PC-3 (cell line): Measurements from ENCODE around the gene MED4. TPM values are rescaled to one million over a fixed set of nuclear protein-coding genes. Genes with fewer than 3 reads are reported as not detected.

ENCODE experiments used
- ATAC-seq: fragments of 200-7000 bp; cut with Tn5 transposase; 2 replicates; pipeline ENCODE4 v1.9.1; 2020; ENCODE audit warnings: mild to moderate bottlenecking, moderate library complexity
- BruUV-seq: library from RNA; stranded (reverse); fragments of 400-500 nt; replicated peaks from 2 replicates; lab custom pipeline; 2021; lab: Mats Ljungman, UMichigan
- CTCF ChIA-PET: fragments of 300-600 bp; sonication (Branson Sonifier 250); formaldehyde crosslinking; loops from one replicate; lab custom pipeline; 2022; ENCODE audit warnings: antibody characterized with exemption; lab: Charles Lee
- POLR2A ChIA-PET: fragments of 300-600 bp; sonication (Branson Sonifier 250); formaldehyde crosslinking; loops from one replicate; lab custom pipeline; 2022; ENCODE audit warnings: antibody characterized with exemption; ENCODE audit not compliant: unreplicated experiment; lab: Charles Lee
- DNase-seq: peaks from one replicate; pipeline ENCODE4 v3.0.0-alpha.2; 2015
- H2AFZ ChIP-seq: fragments of 300-600 bp; sonication (generic); 2 replicates; pipeline ENCODE4 v1.6.0; 2016; ENCODE audit warnings: antibody characterized with exemption, low read length
- H3F3A ChIP-seq: fragments of 300-600 bp; sonication (generic); one replicate; pipeline ENCODE4 v1.6.0; 2017; ENCODE audit warnings: antibody characterized with exemption, low read length, control low read depth, mild to moderate bottlenecking; ENCODE audit not compliant: unreplicated experiment
- H3K27ac ChIP-seq: fragments of 300-600 bp; sonication (generic); 2 replicates; pipeline ENCODE4 v1.5.1; 2016; ENCODE audit warnings: mild to moderate bottlenecking, low read length
- H3K27me3 ChIP-seq: fragments of 300-600 bp; sonication (generic); 2 replicates; pipeline ENCODE4 v1.6.1; 2016; ENCODE audit warnings: low read length, mixed read lengths
- H3K36me3 ChIP-seq: fragments of 300-600 bp; sonication (generic); 2 replicates; pipeline ENCODE4 v1.6.1; 2016; ENCODE audit warnings: low read depth, mixed run types, low read length, mixed read lengths
- H3K4me1 ChIP-seq: fragments of 300-600 bp; sonication (generic); 2 replicates; pipeline ENCODE4 v1.5.1; 2016; ENCODE audit warnings: low read length; ENCODE audit not compliant: insufficient read depth
- H3K4me2 ChIP-seq: fragments of 300-600 bp; sonication (generic); 2 replicates; pipeline ENCODE4 v1.6.0; 2016; ENCODE audit warnings: low read length
- H3K4me3 ChIP-seq: fragments of 300-600 bp; sonication (generic); 2 replicates; pipeline ENCODE4 v1.5.1; 2016; ENCODE audit warnings: mild to moderate bottlenecking, low read length, mixed read lengths
- H3K79me2 ChIP-seq: fragments of 300-600 bp; sonication (generic); 2 replicates; pipeline ENCODE4 v1.6.1; 2017; ENCODE audit warnings: low read length, mixed read lengths
- H3K9ac ChIP-seq: fragments of 300-600 bp; sonication (generic); 2 replicates; pipeline ENCODE4 v1.6.0; 2016; ENCODE audit warnings: mild to moderate bottlenecking, low read length
- H3K9me2 ChIP-seq: fragments of 300-600 bp; sonication (generic); replicated peaks from 2 replicates; pipeline ENCODE4 v1.6.1; 2016; ENCODE audit warnings: mixed run types, low read length, mixed read lengths
- H3K9me3 ChIP-seq: fragments of 300-600 bp; sonication (generic); 2 replicates; pipeline ENCODE4 v1.6.1; 2016; ENCODE audit warnings: low read length, mixed read lengths
- H4K20me1 ChIP-seq: fragments of 300-600 bp; sonication (generic); 2 replicates; pipeline ENCODE4 v1.6.1; 2016; ENCODE audit warnings: low read length, mixed read lengths
- CTCF ChIP-seq: fragments of 300-600 bp; sonication (generic); conservative IDR thresholded peaks from 2 replicates; pipeline ENCODE4 v1.5.1; 2017; ENCODE audit warnings: antibody characterized with exemption, low read depth, mild to moderate bottlenecking, low read length
- EZH2 ChIP-seq: fragments of 300-600 bp; sonication (generic); IDR thresholded peaks from one replicate; pipeline ENCODE4 v1.6.1; 2017; ENCODE audit warnings: antibody characterized with exemption, mild to moderate bottlenecking, low read length; ENCODE audit not compliant: unreplicated experiment
- EZH2phosphoT487 ChIP-seq: fragments of 300-600 bp; sonication (generic); IDR thresholded peaks from 2 replicates; pipeline ENCODE4 v1.6.1; 2018; ENCODE audit warnings: mild to moderate bottlenecking, antibody characterized with exemption, low read length, borderline replicate concordance
- intact Hi-C: fragments of 100-400 bp; cut with micrococcal nuclease; formaldehyde crosslinking; loops from 2 replicates; pipeline ENCODE4 v1.9.0; 2023
- total RNA-seq: library from RNA; depleted of rRNA; stranded (reverse); fragments of >200 nt; gene quantifications from 2 replicates; pipeline ENCODE4 v1.2.3, GENCODE V29; 2014

The MED4 gene
- total RNA-seq, 1 experiment from 2014 or later, result 19.0 TPM

GRCh38 chr13:48118030-48118429 lies 23.1 kb upstream of the MED4 start:
- H3K27me3 ChIP-seq, result no peaks in the 10 kb centered on the region
- H3K9ac ChIP-seq, result no peak overlapping the region
- intact Hi-C loops, result no loop called here
- BruUV-seq, result no TSS peak
- H3K4me1 ChIP-seq, result no peaks in the 10 kb centered on the region
- ATAC-seq (no peak), DNase-seq (no peak)
- H3K36me3 ChIP-seq, result no peaks in the 10 kb centered on the region
- H3K9me3 ChIP-seq, result no peaks in the 10 kb centered on the region
- H3K27ac ChIP-seq, result no peak overlapping the region
- H3K79me2 ChIP-seq, result no peaks in the 10 kb centered on the region
- H3K9me2 ChIP-seq, result no peaks in the 10 kb centered on the region
- ChIA-PET CTCF (no interaction called here), POLR2A (no interaction called here)
- no peaks in the 10 kb centered on the region for H3F3A ChIP-seq
- H4K20me1 ChIP-seq, result no peaks in the 10 kb centered on the region
- no peak overlapping the region for H3K4me2 ChIP-seq
- TF ChIP-seq CTCF (no peak), EZH2 (no peak), EZH2phosphoT487 (no peak)
- no peak overlapping the region for H2AFZ ChIP-seq
- no peak overlapping the region for H3K4me3 ChIP-seq

- Histone ChIP-seq H3K4me2 (no peak overlapping the region), H3K4me1 (no peaks in the 10 kb centered on the region), H3K9ac (no peak overlapping the region), H3F3A (no peaks in the 10 kb centered on the region), H3K4me3 (no peak overlapping the region), H3K9me2 (no peaks in the 10 kb centered on the region), H4K20me1 (no peaks in the 10 kb centered on the region), H3K79me2 (no peaks in the 10 kb centered on the region), H3K36me3 (no peaks in the 10 kb centered on the region), H3K9me3 (no peaks in the 10 kb centered on the region), H3K27ac (no peak overlapping the region), H2AFZ (no peak overlapping the region), H3K27me3 (no peaks in the 10 kb centered on the region)
- ChIA-PET POLR2A (no interaction called here), CTCF (no interaction called here)
- DNase-seq (no peak), ATAC-seq (no peak)
- TF ChIP-seq EZH2phosphoT487 (no peak), EZH2 (no peak), CTCF (no peak)
- no TSS peak for BruUV-seq
- intact Hi-C loops, result no loop called here
These were observed 21.9 kb upstream of the MED4 start for GRCh38 chr13:48116808-48117207.

- Histone ChIP-seq H2AFZ (no peak overlapping the region), H3K36me3 (no peaks in the 10 kb centered on the region), H3K27me3 (no peaks in the 10 kb centered on the region), H3K27ac (no peak overlapping the region), H3K4me3 (no peak overlapping the region), H3K79me2 (no peaks in the 10 kb centered on the region), H3K9me3 (no peaks in the 10 kb centered on the region), H3K4me1 (no peaks in the 10 kb centered on the region), H4K20me1 (no peaks in the 10 kb centered on the region), H3K9me2 (no peaks in the 10 kb centered on the region), H3F3A (no peaks in the 10 kb centered on the region), H3K9ac (no peak overlapping the region), H3K4me2 (no peak overlapping the region)
- CTCF ChIA-PET, result no interaction called here
- TF ChIP-seq EZH2 (no peak), CTCF (no peak), EZH2phosphoT487 (no peak)
- ATAC-seq (no peak), DNase-seq (no peak)
- intact Hi-C loops, result no loop called here
- no TSS peak for BruUV-seq
- POLR2A ChIA-PET, result no interaction called here
These were observed 18.8 kb upstream of the MED4 start for GRCh38 chr13:48113756-48114130.
